UCSD-AML1 (cell line): ENCODE measurements around the gene CST9.
"Not testable (repeated sequence)": the region's sequence is repeated elsewhere in the genome, so short reads cannot be mapped to it uniquely, and the experiment has no call there.

ENCODE experiments used
- DNase-seq: peaks from one replicate; lab custom pipeline; 2025; ENCODE audit not compliant: unreplicated experiment; lab: John Stamatoyannopoulos, UW

The CST9 gene

DNA sequence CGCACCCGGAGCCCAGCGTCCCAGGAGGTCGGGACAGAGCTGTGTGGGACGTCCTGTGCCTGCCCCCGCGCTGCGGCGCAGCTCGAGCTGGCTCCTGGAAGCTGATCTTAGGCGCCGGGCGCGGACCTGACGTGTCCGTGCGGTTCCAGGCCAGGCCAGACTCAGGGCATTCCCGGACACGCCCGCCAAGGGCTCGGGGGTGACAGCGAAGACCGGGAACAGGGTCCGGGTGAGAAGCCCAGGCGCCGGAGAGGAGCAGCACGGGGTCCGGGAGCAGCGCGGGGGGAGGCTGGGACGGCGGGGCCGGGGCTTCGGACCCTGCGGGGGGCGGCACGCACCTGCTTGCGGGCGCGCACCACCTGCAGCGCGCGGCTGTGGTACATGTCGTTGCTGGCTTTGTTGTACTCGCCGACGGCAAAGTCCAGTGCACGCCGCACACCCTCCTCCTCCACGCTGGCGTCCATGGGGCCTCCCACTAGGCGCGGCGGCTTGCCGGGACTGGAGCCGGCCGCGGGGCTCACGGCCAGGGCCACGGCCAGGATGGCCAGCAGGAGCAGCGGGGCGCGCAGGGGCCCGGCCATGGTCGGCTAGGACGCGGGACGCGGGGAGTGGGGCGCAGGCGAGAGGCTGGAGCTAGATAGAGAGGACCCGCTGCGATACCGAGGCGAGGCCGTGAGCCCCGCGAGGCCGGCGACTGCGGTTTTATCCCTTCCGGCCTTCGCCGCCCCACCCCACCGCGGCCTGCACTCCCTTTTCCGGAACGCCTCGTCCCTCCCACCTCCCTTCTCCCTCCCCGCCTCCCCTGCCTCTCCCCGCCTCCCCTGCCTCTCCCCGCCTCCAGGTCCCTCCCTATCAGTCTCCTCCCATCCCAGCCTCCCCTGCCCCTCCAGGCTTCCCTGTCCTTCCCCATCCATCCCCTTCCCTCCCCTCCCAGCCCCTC is 31.8 kb upstream of the CST9 start, which contains the start of gene CST3:
TSS of gene CST3 (minus strand) at position 674 of the 940 bp plus-strand sequence. CDS start at position 581, 93 bp downstream.
- DNase-seq, result peak; percentile 91

DNA sequence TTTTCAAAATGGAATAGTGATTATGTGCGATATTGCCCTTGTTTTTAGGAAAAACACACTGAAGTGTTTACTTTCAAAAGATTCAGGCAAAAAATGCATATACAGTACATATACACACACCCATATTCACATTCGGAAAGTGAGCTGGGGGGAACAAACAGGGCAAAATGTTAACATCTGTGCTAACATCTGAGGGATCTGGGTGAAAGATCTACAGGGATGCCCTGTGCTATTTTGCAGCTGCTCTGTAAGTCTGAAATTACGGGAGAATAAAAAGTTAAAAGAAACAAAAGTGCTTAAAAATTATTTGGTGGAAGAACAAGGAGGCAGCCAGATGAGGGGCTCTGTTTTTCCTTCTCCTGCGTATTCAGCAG is 31.2 kb upstream of the CST9 start:
- DNase-seq, result no peak

GRCh38 chr20:23636182-23636907 is 30.6 kb upstream of the CST9 start:
- DNase-seq, result no peak

DNA sequence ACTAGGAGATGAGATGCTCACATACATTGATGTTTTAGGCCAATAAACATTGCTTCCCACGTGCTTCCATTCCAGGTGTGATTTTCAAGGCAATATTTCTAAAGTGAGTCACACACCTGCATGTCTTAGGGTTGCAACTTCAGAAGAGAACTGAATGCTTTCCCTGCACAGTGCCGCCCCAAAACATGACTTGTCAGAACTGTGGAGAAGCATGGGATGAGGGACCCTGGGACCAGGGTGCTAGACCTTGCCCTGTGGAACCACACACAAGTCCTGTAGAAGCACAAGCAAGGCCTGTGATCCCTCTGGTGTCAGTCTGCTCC is 30.0 kb upstream of the CST9 start:
- DNase-seq, result not testable (repeated sequence)

- no peak for DNase-seq
These were observed 29.5 kb upstream of the CST9 start for GRCh38 chr20:23634985-23635767.

GRCh38 chr20:23634044-23634801 is 28.5 kb upstream of the CST9 start:
- no peak for DNase-seq

DNA sequence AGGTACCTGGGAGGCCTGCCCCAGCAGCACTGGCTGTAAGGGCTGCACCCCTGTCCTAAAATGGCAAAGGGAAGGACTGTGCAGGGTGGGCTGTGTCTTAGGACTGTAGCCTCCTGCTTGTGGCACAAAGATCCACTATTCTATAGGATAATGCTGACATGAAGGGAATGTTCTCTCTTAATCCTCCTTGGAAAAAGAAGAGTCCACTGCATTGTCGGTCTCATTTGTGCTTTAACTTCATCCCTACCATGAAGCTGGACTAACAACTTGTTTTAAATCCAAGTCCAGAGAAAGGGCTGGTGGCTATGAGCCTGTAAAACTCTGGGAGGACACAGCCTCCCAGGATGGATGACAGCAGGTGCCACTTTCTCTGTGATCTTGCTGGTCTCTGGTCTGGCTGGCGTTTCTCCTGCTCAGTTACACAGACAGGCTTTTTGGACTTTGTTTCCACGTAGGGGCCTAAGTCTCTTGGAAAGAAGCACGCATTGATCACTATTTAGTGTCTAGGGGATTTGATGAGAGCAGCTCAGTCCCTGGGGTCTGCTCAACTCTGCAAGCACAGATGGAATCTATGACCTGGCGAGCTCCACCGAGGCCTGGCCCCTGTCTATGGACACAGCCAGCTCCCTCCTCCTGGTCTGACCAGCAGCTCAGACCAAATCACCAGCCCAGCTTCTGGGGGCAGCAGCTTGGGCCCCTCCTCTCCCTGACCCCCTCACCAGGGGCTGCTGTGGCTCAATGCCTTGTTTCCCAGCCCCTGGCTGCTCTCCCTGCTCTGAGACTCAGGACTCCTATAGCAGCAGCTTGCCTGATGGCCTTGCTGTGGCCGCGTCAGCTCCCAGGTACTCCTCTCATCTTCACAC is 27.2 kb upstream of the CST9 start:
- DNase-seq, result no peak

DNA sequence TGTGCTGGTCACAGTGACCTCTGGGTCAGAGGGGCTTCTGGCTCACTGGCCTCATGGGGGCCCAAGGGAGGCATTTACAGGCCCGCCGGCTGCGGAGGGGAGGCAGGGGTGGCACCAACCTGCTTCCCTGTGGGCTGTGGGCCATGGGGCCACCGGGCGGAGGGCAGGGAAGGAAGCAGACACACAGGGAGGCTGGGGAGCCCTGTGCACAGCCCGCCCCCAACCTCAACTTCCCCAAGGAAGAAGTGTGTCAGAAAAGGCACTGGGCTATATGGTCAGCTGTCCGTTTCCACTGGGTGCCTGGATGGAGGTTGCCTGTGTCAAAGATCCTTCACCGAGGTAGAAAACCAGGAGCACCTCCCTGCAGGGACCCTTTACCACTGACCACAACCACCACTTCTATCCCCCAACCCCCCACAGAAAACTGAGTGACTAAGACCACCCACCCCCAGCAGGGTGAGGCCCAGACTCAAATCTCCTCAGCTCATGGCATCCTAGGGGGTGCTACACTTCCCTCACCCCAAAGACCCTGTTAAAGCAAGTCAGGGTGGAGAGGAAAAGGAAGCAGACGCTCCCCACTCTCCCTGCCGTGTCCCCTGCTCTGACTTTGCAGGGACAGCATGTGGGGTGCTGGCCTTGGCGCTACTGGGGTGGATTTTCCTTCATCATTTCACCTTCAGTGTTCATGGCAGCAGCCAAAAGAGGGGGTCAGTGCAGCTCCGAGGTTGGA is 26.4 kb upstream of the CST9 start:
- DNase-seq, result peak; percentile 48

GRCh38 chr20:23631226-23631822 is 25.6 kb upstream of the CST9 start:
- DNase-seq, result no peak

DNA sequence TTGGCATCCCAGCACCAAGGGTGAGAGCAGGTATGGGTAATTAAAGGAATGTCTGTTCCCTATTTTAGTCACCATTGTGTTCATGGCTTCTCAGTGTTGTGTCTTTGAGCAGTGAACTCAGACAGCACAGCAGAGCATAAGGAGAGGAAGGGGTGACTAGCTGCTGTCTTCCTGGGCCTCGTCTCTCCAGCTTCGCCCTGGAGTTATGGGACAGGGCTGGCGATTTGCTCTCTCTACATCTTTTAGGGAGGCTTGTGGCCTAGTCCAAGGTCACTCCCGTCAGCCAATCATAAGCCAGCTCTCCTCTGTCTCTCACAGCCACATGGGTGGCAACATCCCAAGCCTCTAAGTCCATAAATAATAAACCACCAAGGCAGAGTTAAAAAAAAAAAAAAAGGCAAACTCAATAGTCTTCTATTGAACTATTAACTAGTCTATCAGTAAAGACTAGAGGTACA is 24.7 kb upstream of the CST9 start:
- no peak for DNase-seq

- DNase-seq, result no peak
These were observed 24.1 kb upstream of the CST9 start for GRCh38 chr20:23629542-23630391.

GRCh38 chr20:23629017-23629541 is 23.4 kb upstream of the CST9 start:
- DNase-seq, result no peak

- no peak for DNase-seq
These were observed 22.8 kb upstream of the CST9 start for GRCh38 chr20:23628402-23629016.

GRCh38 chr20:23627501-23627900 is 21.8 kb upstream of the CST9 start:
- DNase-seq, result no peak

- DNase-seq, result no peak
These were observed 20.4 kb upstream of the CST9 start for GRCh38 chr20:23626040-23626620.

DNA sequence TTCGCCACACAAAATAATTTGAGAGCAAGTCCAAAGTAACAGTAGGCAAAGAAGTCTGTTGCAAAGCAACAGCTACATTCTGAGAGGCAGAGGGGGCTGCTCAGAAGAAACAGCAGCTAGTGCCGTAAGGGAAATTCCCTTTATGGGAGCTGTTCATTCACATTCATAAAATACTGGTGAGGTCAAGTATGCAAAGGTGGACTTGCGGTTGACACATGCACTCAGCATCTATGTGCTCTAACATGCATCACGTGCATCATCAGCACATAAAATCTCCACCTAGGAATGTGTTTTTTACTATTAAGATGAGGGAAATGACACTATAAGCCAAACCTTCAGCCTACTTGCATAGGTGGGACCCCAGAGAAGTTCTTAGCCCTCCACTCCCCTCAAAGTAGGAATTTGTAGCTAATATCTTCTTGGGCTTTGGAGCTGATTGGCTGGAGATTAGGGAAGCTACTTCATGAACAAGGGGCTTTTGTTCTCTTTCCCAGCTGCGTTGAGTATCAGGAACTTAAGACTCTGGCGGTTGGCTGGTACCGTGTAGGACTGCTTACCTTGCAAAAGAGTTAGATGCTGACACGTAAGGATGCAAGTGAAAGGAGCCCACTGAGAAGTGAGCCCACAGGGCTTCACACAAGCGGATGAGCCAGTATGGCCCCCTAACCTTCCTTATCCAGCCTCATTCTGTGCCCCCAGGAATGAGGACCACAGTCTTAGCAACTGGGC is 19.7 kb upstream of the CST9 start:
- no peak for DNase-seq
